GM12801 (cell line): ENCODE measurements around the gene SFI1.

ENCODE experiments used
- TF ChIP-seq, protein P1 (sequence below): IDR thresholded peaks from one replicate; pipeline ENCODE4 v1.5.1; 2011; ENCODE audit warnings: control low read depth; ENCODE audit not compliant: insufficient read length; ENCODE audit errors: extremely low read depth

Gene SFI1

DNA sequence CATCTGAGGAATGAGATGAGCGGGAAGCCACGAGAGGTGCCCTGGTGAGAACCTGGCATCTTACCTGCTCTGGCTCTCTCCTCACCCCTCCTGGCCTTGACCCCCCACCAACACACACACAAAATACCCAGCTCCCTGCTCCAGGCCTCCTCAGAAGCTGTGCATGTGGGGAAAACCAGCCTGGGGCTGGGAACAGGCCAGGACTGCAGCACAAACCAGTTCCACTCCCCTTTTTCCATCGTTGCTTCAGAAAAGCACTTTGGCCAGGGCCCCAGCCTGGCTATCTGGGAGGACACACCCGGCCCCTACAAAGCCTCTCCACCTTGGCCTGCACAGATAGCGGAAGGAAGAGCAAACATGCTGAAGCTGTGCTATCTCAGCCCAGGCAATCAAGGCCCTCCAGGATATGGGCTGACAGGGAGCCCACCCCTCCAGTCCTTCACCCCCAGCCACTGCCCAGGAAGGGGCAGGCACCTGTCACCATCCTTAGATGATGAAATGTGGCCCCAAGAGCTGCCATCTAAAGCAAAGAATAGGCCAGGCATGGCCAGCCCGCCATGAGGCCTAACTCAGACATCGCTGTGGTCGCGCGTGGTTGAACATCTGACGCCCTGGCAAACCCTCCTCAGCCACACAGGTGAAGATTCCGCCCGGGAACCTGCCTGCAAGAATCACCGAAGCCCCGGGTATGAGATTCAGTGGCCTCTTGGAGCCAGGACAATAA is 130.3 kb downstream of the SFI1 start:
- TF ChIP-seq, protein P1, sequence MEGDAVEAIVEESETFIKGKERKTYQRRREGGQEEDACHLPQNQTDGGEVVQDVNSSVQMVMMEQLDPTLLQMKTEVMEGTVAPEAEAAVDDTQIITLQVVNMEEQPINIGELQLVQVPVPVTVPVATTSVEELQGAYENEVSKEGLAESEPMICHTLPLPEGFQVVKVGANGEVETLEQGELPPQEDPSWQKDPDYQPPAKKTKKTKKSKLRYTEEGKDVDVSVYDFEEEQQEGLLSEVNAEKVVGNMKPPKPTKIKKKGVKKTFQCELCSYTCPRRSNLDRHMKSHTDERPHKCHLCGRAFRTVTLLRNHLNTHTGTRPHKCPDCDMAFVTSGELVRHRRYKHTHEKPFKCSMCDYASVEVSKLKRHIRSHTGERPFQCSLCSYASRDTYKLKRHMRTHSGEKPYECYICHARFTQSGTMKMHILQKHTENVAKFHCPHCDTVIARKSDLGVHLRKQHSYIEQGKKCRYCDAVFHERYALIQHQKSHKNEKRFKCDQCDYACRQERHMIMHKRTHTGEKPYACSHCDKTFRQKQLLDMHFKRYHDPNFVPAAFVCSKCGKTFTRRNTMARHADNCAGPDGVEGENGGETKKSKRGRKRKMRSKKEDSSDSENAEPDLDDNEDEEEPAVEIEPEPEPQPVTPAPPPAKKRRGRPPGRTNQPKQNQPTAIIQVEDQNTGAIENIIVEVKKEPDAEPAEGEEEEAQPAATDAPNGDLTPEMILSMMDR = no peak

DNA sequence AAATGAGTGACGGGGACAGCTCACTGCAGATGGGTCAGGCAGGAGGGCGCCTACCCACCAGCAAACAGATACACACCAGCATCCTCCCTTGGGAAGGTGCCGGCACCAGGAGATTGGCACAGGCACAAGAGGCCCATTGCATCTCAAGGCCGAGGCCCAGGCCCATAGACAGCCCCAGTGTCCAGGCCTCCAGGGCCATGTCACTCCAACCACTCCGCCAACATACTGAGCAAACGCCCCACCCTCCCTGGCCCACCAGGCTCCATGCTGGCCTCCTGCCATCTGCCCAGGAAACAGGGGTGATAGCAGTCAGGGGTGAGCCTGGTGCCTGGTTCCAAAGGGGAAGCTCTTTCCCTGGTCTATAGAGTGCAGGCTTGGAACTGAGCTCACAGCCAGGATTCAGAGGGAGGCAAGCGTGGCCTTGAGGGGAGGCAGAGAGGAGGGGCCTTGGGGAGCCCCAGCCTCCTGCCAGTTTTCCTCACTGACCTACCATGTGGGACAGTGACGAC is 130.9 kb downstream of the SFI1 start:
- TF ChIP-seq, protein P1 = no peak

DNA sequence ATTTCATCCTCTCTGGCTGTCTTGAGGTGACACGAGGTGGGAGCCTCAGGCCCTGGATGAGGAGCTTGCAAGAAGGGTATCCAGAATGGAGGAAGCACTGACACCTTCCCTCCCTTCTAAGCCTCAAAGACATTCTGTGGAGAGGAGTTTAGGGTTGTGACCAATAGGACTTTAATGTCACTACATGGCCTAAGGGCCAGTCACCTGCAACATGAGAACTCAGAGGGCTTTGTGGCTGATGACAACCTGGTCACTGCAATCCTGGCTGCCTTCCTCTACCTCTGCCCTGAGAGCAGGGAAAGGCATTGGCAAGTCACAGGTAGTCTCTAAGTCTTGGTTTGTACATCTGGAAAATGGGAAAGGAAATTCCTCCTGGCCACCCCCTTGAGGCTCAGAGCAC is 132.0 kb downstream of the SFI1 start:
- TF ChIP-seq, protein P1 = no peak

DNA sequence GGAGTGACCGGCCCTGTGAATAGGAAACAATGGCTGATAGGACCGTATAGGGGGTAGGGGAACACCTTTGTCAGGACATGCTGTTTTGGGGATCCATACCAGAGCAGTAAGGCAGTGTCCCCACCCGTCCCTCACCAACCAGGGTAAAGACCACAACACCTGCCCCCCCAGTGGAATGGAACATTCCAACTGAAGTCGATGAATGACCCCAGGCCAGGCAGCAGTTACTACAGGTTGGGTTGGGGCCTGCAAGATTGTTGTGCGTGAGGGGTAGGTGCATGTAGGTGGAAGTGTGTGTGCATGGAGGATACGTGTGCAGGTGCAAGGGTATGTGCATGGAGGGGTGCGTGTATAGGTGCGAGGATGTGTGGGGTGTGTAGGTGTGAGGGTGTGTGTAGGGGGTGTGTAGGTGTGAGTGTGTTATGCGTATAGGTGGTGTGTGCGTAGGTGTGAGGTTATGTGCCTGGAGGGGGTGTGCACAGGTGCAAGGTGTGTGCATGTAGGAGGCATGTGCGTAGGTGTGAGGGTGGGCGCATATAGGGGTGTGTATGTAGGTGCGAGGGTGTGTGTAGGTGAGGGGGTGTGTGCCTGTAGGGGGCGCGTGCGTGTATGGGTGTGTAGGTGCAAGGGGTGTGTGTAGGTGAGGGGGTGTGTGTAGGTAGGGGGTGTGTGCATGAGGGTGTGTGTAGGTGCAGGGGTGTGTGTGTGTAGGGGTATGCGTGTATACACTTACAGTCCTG is 132.8 kb downstream of the SFI1 start:
- TF ChIP-seq, protein P1 = no peak

DNA sequence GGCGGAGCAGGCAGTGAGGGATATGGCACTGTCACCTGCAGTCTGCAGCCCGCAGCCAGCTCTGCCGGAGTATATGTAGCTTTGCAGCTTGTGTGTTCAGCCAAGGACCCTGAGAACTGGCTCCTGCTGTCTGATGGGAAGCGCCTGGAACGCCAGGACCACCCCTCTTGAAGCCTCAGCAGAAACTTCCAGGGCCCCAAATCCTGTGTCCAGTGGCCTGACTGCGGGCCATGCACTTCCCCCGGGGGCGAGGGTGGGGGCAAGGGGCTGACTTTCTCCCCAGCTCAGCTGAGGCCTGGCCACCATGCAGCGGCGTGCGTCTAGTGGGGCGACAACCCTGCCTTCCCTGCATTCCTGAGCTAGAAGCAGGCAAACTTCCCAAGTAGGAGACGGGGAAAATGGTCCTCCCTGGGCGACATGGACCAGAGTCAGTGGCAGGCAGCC is 133.4 kb downstream of the SFI1 start:
- TF ChIP-seq, protein P1 = no peak

DNA sequence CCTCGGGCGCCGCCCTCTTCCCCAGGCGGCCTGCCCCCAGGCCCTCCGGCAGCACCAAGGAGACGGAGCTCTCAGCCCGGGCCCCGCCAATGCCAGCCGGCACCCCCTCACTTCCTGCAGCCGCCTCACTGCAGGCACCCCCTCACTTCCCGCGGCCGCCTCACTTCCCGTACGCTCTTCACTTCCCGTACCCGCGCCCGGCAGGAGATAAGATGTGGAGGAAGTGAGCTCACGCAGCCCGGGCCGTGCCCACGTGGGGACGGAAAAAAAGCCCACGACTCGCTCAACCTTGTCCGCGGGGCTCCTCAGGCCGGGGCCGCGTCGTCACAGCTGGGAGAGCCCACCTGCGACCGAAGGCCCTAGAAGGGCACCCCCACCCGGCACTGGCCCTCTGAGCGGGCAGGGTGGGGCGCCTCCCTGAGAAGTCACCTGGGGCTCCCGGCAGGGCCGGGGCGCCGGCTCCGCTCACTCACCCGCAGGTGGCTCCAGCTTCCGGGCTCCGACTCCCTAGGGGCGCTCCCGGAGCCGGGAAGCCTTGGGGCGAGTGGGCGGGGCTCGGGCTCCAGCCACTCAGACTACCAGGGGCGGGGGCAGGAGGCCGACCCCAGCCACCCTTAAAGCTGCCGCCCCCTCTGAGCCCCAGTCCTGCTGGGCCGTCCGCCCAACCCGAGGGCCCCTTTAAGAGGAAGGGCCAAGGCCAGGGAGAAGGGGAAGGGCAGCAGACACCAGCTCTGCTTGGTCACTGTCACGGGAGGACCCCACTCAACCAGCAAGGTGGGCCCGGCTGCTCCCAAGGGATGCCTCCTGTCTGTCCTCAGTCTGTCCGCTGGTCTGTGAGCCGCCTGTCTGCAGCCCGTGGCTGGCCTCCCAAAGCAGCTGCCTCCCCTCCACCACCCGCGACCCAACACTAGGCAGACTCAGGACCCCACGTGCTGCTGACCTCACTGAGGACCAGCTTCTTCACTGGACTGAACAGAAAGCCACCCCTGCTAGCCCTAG is 134.3 kb downstream of the SFI1 start:
- TF ChIP-seq, protein P1 = no peak
